Loucy (cell line): ENCODE data around the gene AHRR.

Experiments used
- EZH2phosphoT487 ChIP-seq: fragments of 200-600 bp; IDR thresholded peaks from 2 replicates; pipeline ENCODE4 v1.6.1; 2018; ENCODE audit warnings: antibody characterized with exemption, mild to moderate bottlenecking, moderate library complexity, borderline replicate concordance
- TF ChIP-seq, protein P1 (sequence below): fragments of 200-600 bp; sonication (generic); conservative IDR thresholded peaks from 2 replicates; pipeline ENCODE4 v1.5.1; 2014; ENCODE audit warnings: mild to moderate bottlenecking, antibody characterized with exemption, low read length

GRCh38 chr5:315488-316209 lies 5.9 kb upstream of the AHRR start:
- TF ChIP-seq, protein P1, sequence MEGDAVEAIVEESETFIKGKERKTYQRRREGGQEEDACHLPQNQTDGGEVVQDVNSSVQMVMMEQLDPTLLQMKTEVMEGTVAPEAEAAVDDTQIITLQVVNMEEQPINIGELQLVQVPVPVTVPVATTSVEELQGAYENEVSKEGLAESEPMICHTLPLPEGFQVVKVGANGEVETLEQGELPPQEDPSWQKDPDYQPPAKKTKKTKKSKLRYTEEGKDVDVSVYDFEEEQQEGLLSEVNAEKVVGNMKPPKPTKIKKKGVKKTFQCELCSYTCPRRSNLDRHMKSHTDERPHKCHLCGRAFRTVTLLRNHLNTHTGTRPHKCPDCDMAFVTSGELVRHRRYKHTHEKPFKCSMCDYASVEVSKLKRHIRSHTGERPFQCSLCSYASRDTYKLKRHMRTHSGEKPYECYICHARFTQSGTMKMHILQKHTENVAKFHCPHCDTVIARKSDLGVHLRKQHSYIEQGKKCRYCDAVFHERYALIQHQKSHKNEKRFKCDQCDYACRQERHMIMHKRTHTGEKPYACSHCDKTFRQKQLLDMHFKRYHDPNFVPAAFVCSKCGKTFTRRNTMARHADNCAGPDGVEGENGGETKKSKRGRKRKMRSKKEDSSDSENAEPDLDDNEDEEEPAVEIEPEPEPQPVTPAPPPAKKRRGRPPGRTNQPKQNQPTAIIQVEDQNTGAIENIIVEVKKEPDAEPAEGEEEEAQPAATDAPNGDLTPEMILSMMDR = no peak
- TF ChIP-seq EZH2phosphoT487 = no peak
